Ishikawa (cell line): ENCODE results near the gene RNF217.

ENCODE experiments used
- CREB1 ChIP-seq: IDR thresholded peaks from 2 replicates; pipeline ENCODE4 v1.6.1; 2012; ENCODE audit warnings: low read depth
- EGR1 ChIP-seq: IDR thresholded peaks from 2 replicates; pipeline ENCODE4 v1.6.1; 2012
- FOXM1 ChIP-seq: IDR thresholded peaks from 2 replicates; pipeline ENCODE4 v1.6.1; 2012; ENCODE audit warnings: low read depth, borderline replicate concordance
- TF ChIP-seq, protein P1 (sequence below): IDR thresholded peaks from 2 replicates; pipeline ENCODE4 v1.6.1; 2012; ENCODE audit warnings: low read depth, mild to moderate bottlenecking

DNA sequence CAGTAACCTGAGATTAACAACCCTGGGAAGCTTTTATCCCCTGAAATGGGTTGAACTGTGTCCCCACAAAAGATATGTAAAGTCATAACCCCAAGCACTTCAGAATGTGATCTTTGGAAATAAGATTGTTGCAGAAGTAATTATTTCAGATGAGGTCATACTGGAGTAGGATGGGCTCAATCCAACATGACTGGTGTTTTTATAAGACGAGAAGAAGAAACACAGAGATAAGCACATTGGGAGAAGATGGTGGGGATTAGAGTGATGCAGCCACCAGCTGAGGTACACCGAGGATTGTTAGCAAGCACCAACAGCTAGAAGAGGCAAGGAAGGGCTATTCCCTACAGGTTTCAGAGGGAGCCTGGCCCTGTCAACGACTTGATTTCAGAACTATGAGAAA, 12.5 kb upstream of the RNF217 start:
- TF ChIP-seq EGR1 = no peak
- TF ChIP-seq CREB1 = no peak
- TF ChIP-seq, protein P1, sequence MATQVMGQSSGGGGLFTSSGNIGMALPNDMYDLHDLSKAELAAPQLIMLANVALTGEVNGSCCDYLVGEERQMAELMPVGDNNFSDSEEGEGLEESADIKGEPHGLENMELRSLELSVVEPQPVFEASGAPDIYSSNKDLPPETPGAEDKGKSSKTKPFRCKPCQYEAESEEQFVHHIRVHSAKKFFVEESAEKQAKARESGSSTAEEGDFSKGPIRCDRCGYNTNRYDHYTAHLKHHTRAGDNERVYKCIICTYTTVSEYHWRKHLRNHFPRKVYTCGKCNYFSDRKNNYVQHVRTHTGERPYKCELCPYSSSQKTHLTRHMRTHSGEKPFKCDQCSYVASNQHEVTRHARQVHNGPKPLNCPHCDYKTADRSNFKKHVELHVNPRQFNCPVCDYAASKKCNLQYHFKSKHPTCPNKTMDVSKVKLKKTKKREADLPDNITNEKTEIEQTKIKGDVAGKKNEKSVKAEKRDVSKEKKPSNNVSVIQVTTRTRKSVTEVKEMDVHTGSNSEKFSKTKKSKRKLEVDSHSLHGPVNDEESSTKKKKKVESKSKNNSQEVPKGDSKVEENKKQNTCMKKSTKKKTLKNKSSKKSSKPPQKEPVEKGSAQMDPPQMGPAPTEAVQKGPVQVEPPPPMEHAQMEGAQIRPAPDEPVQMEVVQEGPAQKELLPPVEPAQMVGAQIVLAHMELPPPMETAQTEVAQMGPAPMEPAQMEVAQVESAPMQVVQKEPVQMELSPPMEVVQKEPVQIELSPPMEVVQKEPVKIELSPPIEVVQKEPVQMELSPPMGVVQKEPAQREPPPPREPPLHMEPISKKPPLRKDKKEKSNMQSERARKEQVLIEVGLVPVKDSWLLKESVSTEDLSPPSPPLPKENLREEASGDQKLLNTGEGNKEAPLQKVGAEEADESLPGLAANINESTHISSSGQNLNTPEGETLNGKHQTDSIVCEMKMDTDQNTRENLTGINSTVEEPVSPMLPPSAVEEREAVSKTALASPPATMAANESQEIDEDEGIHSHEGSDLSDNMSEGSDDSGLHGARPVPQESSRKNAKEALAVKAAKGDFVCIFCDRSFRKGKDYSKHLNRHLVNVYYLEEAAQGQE = no peak
- no peak for TF ChIP-seq FOXM1
